K562 (cell line): ENCODE data around the gene CDCA5. TPM values are rescaled to one million over a fixed set of nuclear protein-coding genes. Genes with fewer than 3 reads are reported as not detected.

Experiments used
- CXXC5 ChIP-seq: fragments of 250-450 bp; sonication (Bioruptor Pico); IDR thresholded peaks from 2 replicates; pipeline ENCODE4 v1.8.0; 2022; ENCODE audit warnings: inconsistent platforms, mild to moderate bottlenecking, moderate library complexity
- EGR1 ChIP-seq: fragments of 450-650 bp; conservative IDR thresholded peaks from 2 replicates; pipeline ENCODE4 v1.6.1; 2017; ENCODE audit warnings: mild to moderate bottlenecking
- ELF1 ChIP-seq: fragments of 200-800 bp; sonication (Bioruptor generic); IDR thresholded peaks from 2 replicates; pipeline ENCODE4 v1.6.1; 2016; ENCODE audit warnings: missing genetic modification characterization, missing compliant biosample characterization
- HNRNPK ChIP-seq: fragments of 200-400 bp; formaldehyde crosslinking; IDR thresholded peaks from one replicate; pipeline ENCODE4 v1.6.1; 2018; ENCODE audit warnings: mild to moderate bottlenecking, low read depth, low read length; ENCODE audit not compliant: poor library complexity, severe bottlenecking
- KLF10 ChIP-seq: fragments of 250-450 bp; sonication (Bioruptor Pico); IDR thresholded peaks from 2 replicates; pipeline ENCODE4 v1.6.1; 2021; ENCODE audit warnings: matching md5 sums
- LARP7 ChIP-seq: fragments of 450-650 bp; IDR thresholded peaks from 2 replicates; pipeline ENCODE4 v1.6.1; 2016
- MAFG ChIP-seq: fragments of 450-650 bp; conservative IDR thresholded peaks from 2 replicates; pipeline ENCODE4 v1.6.1; 2016; ENCODE audit warnings: missing genetic modification characterization, missing compliant biosample characterization
- MCM7 ChIP-seq, 2 experiments: fragments of 450-650 bp; IDR thresholded peaks; 2 replicates each; pipeline ENCODE4 v1.6.1; 2016 to 2018
- MXI1 ChIP-seq: IDR thresholded peaks from 2 replicates; pipeline ENCODE4 v1.6.1; 2011; ENCODE audit warnings: low read depth, mild to moderate bottlenecking, improper control_type of control experiment, low read length
- RBM14 ChIP-seq: fragments of 200-400 bp; formaldehyde crosslinking; IDR thresholded peaks from 2 replicates; pipeline ENCODE4 v1.6.1; 2018; ENCODE audit warnings: low read depth, mild to moderate bottlenecking, low read length, moderate library complexity, borderline replicate concordance; ENCODE audit not compliant: insufficient read depth
- SP1 ChIP-seq: sonication (generic); formaldehyde crosslinking; IDR thresholded peaks from 2 replicates; pipeline ENCODE4 v1.8.1; 2022; ENCODE audit warnings: mild to moderate bottlenecking, missing genetic modification reagents
- SUPT5H ChIP-seq: fragments of 450-650 bp; IDR thresholded peaks from 2 replicates; pipeline ENCODE4 v1.6.1; 2016
- TAL1 ChIP-seq: fragments of 450-650 bp; IDR thresholded peaks from 2 replicates; pipeline ENCODE4 v1.6.1; 2016; ENCODE audit warnings: mild to moderate bottlenecking
- TCF7L2 ChIP-seq: fragments of 150-350 bp; IDR thresholded peaks from 2 replicates; pipeline ENCODE4 v1.6.1; 2016; ENCODE audit warnings: low read depth, mild to moderate bottlenecking, low read length, moderate library complexity
- TRIM28 ChIP-seq: fragments of 450-650 bp; IDR thresholded peaks from 2 replicates; pipeline ENCODE4 v1.6.1; 2017
- ZFP30 ChIP-seq: fragments of 250-450 bp; sonication (Bioruptor Pico); IDR thresholded peaks from 2 replicates; pipeline ENCODE4 v1.8.0; 2022; ENCODE audit warnings: moderate library complexity, mild to moderate bottlenecking, inconsistent platforms, borderline replicate concordance
- ZNF717 ChIP-seq: fragments of 250-450 bp; sonication (Bioruptor Pico); IDR thresholded peaks from 2 replicates; pipeline ENCODE4 v1.5.0; 2021
- ZNF780A ChIP-seq: fragments of 250-450 bp; sonication (Bioruptor Pico); IDR thresholded peaks from 2 replicates; pipeline ENCODE4 v1.5.0; 2021; ENCODE audit warnings: mild to moderate bottlenecking
- polyA plus RNA-seq, 8 experiments: library from polyadenylated mRNA; depleted of rRNA in 4 of 8; stranded (reverse) in 5 of 8; unstranded in 3 of 8; fragments of >200 nt; fragmentation: Nextera tagmentation in 2 of 8; fragmentation: Illumina TruSeq in 1 of 8; extraction: Ambion mirVana in 2 of 8; extraction: Trizol in 1 of 8; gene quantifications; 2 replicates each; pipeline versions ENCODE4 v1.2.1 to v1.2.3, GENCODE V29; 2011 to 2014; ENCODE audit warnings: inconsistent platforms in 1 of 8, missing spikeins in 1 of 8
- total RNA-seq, 7 experiments: library from RNA; depleted of rRNA in 6 of 7; stranded (reverse); fragments of >200 nt in 6 of 7; fragmentation: Illumina TruSeq in 2 of 7; extraction: Trizol in 2 of 7; gene quantifications; 2 replicates each; pipeline versions ENCODE4 v1.2.1 to v1.2.3, GENCODE V29; 2011 to 2021; ENCODE audit warnings: low replicate concordance in 1 of 7
- TF ChIP-seq, protein P1 (sequence below): fragments of 200-800 bp; sonication (Bioruptor generic); IDR thresholded peaks from 2 replicates; pipeline ENCODE4 v1.6.1; 2017; ENCODE audit warnings: missing genetic modification characterization, missing compliant biosample characterization
- TF ChIP-seq, protein P2 (sequence below), 2 experiments: fragments of 150-350 bp in 1 of 2; IDR thresholded peaks; 2 replicates each; pipeline ENCODE4 v1.6.1; 2012 to 2016; ENCODE audit warnings: low read depth in 2 of 2, low read length in 2 of 2, mild to moderate bottlenecking in 1 of 2, moderate library complexity in 1 of 2
- TF ChIP-seq, protein P3 (sequence below): sonication (generic); formaldehyde crosslinking; IDR thresholded peaks from 2 replicates; pipeline ENCODE4 v1.8.1; 2023; ENCODE audit warnings: mild to moderate bottlenecking, missing genetic modification reagents

Gene CDCA5
- total and polyA plus RNA-seq, 9 of the 15 experiments (the other 6 are each of a cell fraction or from before 2014, with no cell fraction given): 18.9 to 94.3 (median 64.6) TPM

DNA sequence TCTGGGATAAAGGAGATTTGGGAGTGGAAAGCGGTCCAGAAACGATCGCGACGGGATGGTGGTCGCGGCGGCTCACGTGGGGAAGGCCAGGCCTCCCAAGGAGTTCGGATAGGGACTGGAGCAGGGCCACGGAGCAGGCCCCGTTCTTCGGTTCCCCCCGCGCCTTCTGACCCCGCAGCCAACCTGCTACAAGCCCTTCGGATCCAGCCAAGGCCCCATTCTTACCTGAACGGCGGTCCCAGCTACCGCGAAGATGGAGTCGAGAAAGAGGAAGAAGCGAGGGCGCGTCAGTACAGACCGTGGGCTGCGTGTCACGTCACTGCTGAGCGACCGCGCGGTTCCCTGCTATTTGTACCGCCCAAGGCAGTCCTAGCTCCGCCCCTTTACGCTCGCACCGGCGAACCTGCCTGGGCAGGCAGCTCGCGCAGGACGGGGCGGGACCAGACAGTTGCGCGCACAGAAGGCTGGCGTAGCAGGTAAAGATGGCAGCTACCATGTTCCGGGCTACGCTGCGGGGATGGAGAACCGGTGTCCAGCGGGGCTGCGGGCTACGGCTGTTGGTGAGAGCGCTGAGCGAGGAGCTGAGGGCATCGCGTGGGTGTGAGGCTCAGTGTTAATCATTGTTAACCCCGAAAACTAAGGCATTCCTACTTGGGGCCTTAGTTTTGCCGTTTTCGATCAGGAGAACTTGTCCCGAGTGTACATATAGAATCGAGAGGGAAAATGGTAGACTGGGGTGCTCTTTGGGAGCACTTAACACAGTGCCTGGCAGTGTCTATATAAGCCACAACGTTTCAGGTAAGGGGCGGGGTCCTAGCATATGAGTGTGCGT is 38.2 kb upstream of the CDCA5 start, which contains the start of the genes FAU and MRPL49 (continued):
- TF ChIP-seq, protein P1, sequence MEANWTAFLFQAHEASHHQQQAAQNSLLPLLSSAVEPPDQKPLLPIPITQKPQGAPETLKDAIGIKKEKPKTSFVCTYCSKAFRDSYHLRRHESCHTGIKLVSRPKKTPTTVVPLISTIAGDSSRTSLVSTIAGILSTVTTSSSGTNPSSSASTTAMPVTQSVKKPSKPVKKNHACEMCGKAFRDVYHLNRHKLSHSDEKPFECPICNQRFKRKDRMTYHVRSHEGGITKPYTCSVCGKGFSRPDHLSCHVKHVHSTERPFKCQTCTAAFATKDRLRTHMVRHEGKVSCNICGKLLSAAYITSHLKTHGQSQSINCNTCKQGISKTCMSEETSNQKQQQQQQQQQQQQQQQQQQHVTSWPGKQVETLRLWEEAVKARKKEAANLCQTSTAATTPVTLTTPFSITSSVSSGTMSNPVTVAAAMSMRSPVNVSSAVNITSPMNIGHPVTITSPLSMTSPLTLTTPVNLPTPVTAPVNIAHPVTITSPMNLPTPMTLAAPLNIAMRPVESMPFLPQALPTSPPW (CRISPR knock-in tag): no peak
- peak; percentile 83 for TF ChIP-seq LARP7
- no peak for TF ChIP-seq ZNF717
- TF ChIP-seq ZNF780A (CRISPR knock-in tag): no peak
- TF ChIP-seq MAFG (tag): no peak
- no peak for TF ChIP-seq ZFP30 (CRISPR knock-in tag)
- TF ChIP-seq RBM14: no peak
- TF ChIP-seq SUPT5H: peak; percentile 94
- TF ChIP-seq MXI1: peak; percentile 77; the same call in 1 of the 2 replicates
- TF ChIP-seq TCF7L2: no peak
- peak; percentile 98 for TF ChIP-seq CXXC5 (CRISPR knock-in tag)
- no peak for TF ChIP-seq HNRNPK
- TF ChIP-seq, protein P2, sequence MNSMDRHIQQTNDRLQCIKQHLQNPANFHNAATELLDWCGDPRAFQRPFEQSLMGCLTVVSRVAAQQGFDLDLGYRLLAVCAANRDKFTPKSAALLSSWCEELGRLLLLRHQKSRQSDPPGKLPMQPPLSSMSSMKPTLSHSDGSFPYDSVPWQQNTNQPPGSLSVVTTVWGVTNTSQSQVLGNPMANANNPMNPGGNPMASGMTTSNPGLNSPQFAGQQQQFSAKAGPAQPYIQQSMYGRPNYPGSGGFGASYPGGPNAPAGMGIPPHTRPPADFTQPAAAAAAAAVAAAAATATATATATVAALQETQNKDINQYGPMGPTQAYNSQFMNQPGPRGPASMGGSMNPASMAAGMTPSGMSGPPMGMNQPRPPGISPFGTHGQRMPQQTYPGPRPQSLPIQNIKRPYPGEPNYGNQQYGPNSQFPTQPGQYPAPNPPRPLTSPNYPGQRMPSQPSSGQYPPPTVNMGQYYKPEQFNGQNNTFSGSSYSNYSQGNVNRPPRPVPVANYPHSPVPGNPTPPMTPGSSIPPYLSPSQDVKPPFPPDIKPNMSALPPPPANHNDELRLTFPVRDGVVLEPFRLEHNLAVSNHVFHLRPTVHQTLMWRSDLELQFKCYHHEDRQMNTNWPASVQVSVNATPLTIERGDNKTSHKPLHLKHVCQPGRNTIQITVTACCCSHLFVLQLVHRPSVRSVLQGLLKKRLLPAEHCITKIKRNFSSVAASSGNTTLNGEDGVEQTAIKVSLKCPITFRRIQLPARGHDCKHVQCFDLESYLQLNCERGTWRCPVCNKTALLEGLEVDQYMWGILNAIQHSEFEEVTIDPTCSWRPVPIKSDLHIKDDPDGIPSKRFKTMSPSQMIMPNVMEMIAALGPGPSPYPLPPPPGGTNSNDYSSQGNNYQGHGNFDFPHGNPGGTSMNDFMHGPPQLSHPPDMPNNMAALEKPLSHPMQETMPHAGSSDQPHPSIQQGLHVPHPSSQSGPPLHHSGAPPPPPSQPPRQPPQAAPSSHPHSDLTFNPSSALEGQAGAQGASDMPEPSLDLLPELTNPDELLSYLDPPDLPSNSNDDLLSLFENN (IDR thresholded peaks at IDR 0.05; ENCODE audit: low read depth in 2 of 2, low read length in 2 of 2): peak in 1 of 2 experiments; percentile 59; a peak in 1 of 4 replicates
- peak; percentile 66 for TF ChIP-seq EGR1
- no peak for TF ChIP-seq MCM7 (IDR thresholded peaks at IDR 0.05)
- TF ChIP-seq TRIM28: no peak
- no peak for TF ChIP-seq TAL1
- no peak for TF ChIP-seq KLF10
- TF ChIP-seq, protein P3, sequence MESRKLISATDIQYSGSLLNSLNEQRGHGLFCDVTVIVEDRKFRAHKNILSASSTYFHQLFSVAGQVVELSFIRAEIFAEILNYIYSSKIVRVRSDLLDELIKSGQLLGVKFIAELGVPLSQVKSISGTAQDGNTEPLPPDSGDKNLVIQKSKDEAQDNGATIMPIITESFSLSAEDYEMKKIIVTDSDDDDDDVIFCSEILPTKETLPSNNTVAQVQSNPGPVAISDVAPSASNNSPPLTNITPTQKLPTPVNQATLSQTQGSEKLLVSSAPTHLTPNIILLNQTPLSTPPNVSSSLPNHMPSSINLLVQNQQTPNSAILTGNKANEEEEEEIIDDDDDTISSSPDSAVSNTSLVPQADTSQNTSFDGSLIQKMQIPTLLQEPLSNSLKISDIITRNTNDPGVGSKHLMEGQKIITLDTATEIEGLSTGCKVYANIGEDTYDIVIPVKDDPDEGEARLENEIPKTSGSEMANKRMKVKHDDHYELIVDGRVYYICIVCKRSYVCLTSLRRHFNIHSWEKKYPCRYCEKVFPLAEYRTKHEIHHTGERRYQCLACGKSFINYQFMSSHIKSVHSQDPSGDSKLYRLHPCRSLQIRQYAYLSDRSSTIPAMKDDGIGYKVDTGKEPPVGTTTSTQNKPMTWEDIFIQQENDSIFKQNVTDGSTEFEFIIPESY (CRISPR knock-in tag): 0 out of 2 replicates have a peak, but pooled peaks have one; percentile 4
- TF ChIP-seq SP1 (CRISPR knock-in tag): peak; percentile 98
- TF ChIP-seq ELF1 (tag): peak; percentile 76
